Mesenchymal stem cell (in vitro differentiated cells and primary cell): Measurements from ENCODE around the gene ST7.

Experiments
- DNase-seq: peaks from one replicate; pipeline ENCODE4 v3.0.0-alpha.2; 2013
- H2AFZ ChIP-seq: one replicate; pipeline ENCODE4 v1.6.1; 2013; ENCODE audit warnings: low read depth, mild to moderate bottlenecking, control low read depth, inconsistent platforms, low read length, moderate library complexity
- H2AK5ac ChIP-seq: 2 replicates; pipeline ENCODE4 v1.6.1; 2013; ENCODE audit warnings: low read length, moderate library complexity, mild to moderate bottlenecking, inconsistent platforms; ENCODE audit not compliant: severe bottlenecking
- H2BK120ac ChIP-seq: one replicate; pipeline ENCODE4 v1.6.1; 2013; ENCODE audit warnings: low read depth, mild to moderate bottlenecking, inconsistent platforms, low read length, moderate library complexity
- H2BK12ac ChIP-seq, 2 experiments: one replicate each; pipeline ENCODE4 v1.6.1; 2013; ENCODE audit warnings: inconsistent platforms in 2 of 2, low read length in 2 of 2, mild to moderate bottlenecking in 2 of 2, moderate library complexity in 2 of 2, control low read depth in 1 of 2
- H2BK15ac ChIP-seq: one replicate; pipeline ENCODE4 v1.6.1; 2013; ENCODE audit warnings: mild to moderate bottlenecking, low read depth, inconsistent platforms; ENCODE audit not compliant: poor library complexity, severe bottlenecking
- H2BK5ac ChIP-seq: 2 replicates; pipeline ENCODE4 v1.6.1; 2013; ENCODE audit warnings: low read depth, mild to moderate bottlenecking, low read length, control low read depth, inconsistent platforms; ENCODE audit not compliant: poor library complexity, severe bottlenecking
- H3K14ac ChIP-seq, 2 experiments: one replicate each; pipeline ENCODE4 v1.6.1; 2013; ENCODE audit warnings: inconsistent platforms in 2 of 2, low read length in 2 of 2, control low read depth in 1 of 2, mild to moderate bottlenecking in 1 of 2, moderate library complexity in 1 of 2
- H3K18ac ChIP-seq, 2 experiments: one replicate each; pipeline ENCODE4 v1.6.1; 2013; ENCODE audit warnings: inconsistent platforms in 2 of 2, low read length in 2 of 2, control low read depth in 1 of 2, low read depth in 1 of 2, mild to moderate bottlenecking in 1 of 2
- H3K23ac ChIP-seq, 2 experiments: one replicate each; pipeline ENCODE4 v1.6.1; 2013; ENCODE audit warnings: inconsistent platforms in 2 of 2, low read length in 2 of 2, mild to moderate bottlenecking in 2 of 2, moderate library complexity in 2 of 2, control low read depth in 1 of 2
- H3K27ac ChIP-seq: 2 replicates; pipeline ENCODE4 v1.5.1; 2013; ENCODE audit warnings: mild to moderate bottlenecking, moderate library complexity, low read length, control low read depth, inconsistent platforms; ENCODE audit not compliant: poor library complexity, severe bottlenecking
- H3K27me3 ChIP-seq, 2 experiments: 2 replicates each; pipeline versions ENCODE4 v1.6.1 to v1.7.0; 2013; ENCODE audit warnings: low read length in 2 of 2, mild to moderate bottlenecking in 2 of 2, moderate library complexity in 2 of 2, control low read depth in 1 of 2, inconsistent platforms in 1 of 2; ENCODE audit not compliant: control insufficient read depth in 1 of 2, insufficient read depth in 1 of 2
- H3K36me3 ChIP-seq, 2 experiments: 2 replicates each; pipeline versions ENCODE4 v1.6.1 to v1.7.0; 2013; ENCODE audit warnings: low read length in 2 of 2, control low read depth in 1 of 2, inconsistent platforms in 1 of 2, low read depth in 1 of 2, mild to moderate bottlenecking in 1 of 2; ENCODE audit not compliant: insufficient read depth in 2 of 2, control insufficient read depth in 1 of 2
- H3K4ac ChIP-seq, 2 experiments: one replicate each; pipeline ENCODE4 v1.6.1; 2013; ENCODE audit warnings: inconsistent platforms in 2 of 2, low read length in 2 of 2, mild to moderate bottlenecking in 2 of 2, moderate library complexity in 2 of 2, control low read depth in 1 of 2, low read depth in 1 of 2
- H3K4me1 ChIP-seq: 2 replicates; pipeline ENCODE4 v1.6.1; 2013; ENCODE audit warnings: low read depth, low read length, control low read depth; ENCODE audit not compliant: control insufficient read depth, insufficient read depth
- H3K4me2 ChIP-seq: 2 replicates; pipeline ENCODE4 v1.6.1; 2013; ENCODE audit warnings: low read length, mild to moderate bottlenecking, inconsistent platforms; ENCODE audit not compliant: poor library complexity, severe bottlenecking
- H3K4me3 ChIP-seq, 2 experiments: 2 replicates each; pipeline versions ENCODE4 v1.5.1 to v1.7.0; 2013; ENCODE audit warnings: low read length in 2 of 2, mild to moderate bottlenecking in 2 of 2, control low read depth in 1 of 2, low read depth in 1 of 2; ENCODE audit not compliant: insufficient read depth in 1 of 2
- H3K79me1 ChIP-seq: replicated peaks from 2 replicates; pipeline ENCODE4 v1.6.1; 2013; ENCODE audit warnings: mild to moderate bottlenecking, control low read depth, low read length, inconsistent platforms; ENCODE audit not compliant: poor library complexity, severe bottlenecking
- H3K9ac ChIP-seq: 2 replicates; pipeline ENCODE4 v1.7.0; 2013; ENCODE audit warnings: mild to moderate bottlenecking, low read length, moderate library complexity
- H3K9me3 ChIP-seq: 2 replicates; pipeline ENCODE4 v1.7.0; 2013; ENCODE audit warnings: mild to moderate bottlenecking, low read length; ENCODE audit not compliant: control insufficient read depth
- H4K8ac ChIP-seq: one replicate; pipeline ENCODE4 v1.6.1; 2013; ENCODE audit warnings: inconsistent platforms, mild to moderate bottlenecking, low read length, moderate library complexity
- H4K91ac ChIP-seq: one replicate; pipeline ENCODE4 v1.6.1; 2013; ENCODE audit warnings: mild to moderate bottlenecking, low read length, inconsistent platforms
- WGBS: methylation state at CpG from one replicate; pipeline ENCODE4 v1.1.7; 2013; ENCODE audit warnings: mixed read lengths; 5-methylcytosine and 5-hydroxymethylcytosine counted together

The ST7 gene

GRCh38 chr7:117110480-117111315, 157.4 kb downstream of the ST7 start:
- Histone ChIP-seq H3K4me1 (peaks cover 1% of the 10 kb centered on the region), H3K27ac (no peak overlapping the region), H4K91ac (no peak overlapping the region), H3K23ac (no peak overlapping the region), H3K27me3 (no peaks in the 10 kb centered on the region), H3K4ac (no peak overlapping the region), H3K9ac (no peak overlapping the region), H2AFZ (no peak overlapping the region), H3K4me2 (no peak overlapping the region), H3K14ac (no peak overlapping the region), H3K36me3 (no peaks in the 10 kb centered on the region), H4K8ac (peak overlapping the region; percentile 84), H3K9me3 (no peaks in the 10 kb centered on the region), H2BK120ac (no peak overlapping the region), H2AK5ac (no peak overlapping the region), H3K79me1 (peaks cover 19% of the 10 kb centered on the region), H2BK15ac (no peak overlapping the region), H2BK12ac (no peak overlapping the region), H3K4me3 (no peak overlapping the region), H3K18ac (peak overlapping the region in 1 of 2 experiments; percentile 25), H2BK5ac (no peak overlapping the region)
- 31% methylated on average over 5 of the region's 5 CpGs for WGBS
- DNase-seq, result peak; percentile 65

- H3K27ac ChIP-seq, result no peak overlapping the region
- no peak overlapping the region for H2BK120ac ChIP-seq
- H3K14ac ChIP-seq, result no peak overlapping the region
- no peak overlapping the region for H2BK15ac ChIP-seq
- H4K8ac ChIP-seq, result no peak overlapping the region
- H2BK12ac ChIP-seq, result no peak overlapping the region
- H2AFZ ChIP-seq, result no peak overlapping the region
- no peaks in the 10 kb centered on the region for H3K27me3 ChIP-seq
- H3K4me3 ChIP-seq, result no peak overlapping the region
- no peak overlapping the region for H3K4ac ChIP-seq
- H2AK5ac ChIP-seq, result no peak overlapping the region
- H3K4me1 ChIP-seq, result peaks cover 1% of the 10 kb centered on the region
- no peak overlapping the region for H3K4me2 ChIP-seq
- H3K9me3 ChIP-seq, result no peaks in the 10 kb centered on the region
- no peaks in the 10 kb centered on the region for H3K36me3 ChIP-seq
- H3K18ac ChIP-seq, result no peak overlapping the region
- H3K23ac ChIP-seq, result no peak overlapping the region
- no CpG with 5 or more reads among the region's 1 CpG for WGBS
- no peak overlapping the region for H3K9ac ChIP-seq
- H2BK5ac ChIP-seq, result no peak overlapping the region
- DNase-seq, result no peak
- no peak overlapping the region for H4K91ac ChIP-seq
- peaks cover 20% of the 10 kb centered on the region for H3K79me1 ChIP-seq
Measured at GRCh38 chr7:117111535-117111934, 158.2 kb downstream of the ST7 start.

- H3K27me3 ChIP-seq, result no peaks in the 10 kb centered on the region
Measured at GRCh38 chr7:117112640-117113039, 159.3 kb downstream of the ST7 start.

GRCh38 chr7:117113871-117114270, 160.6 kb downstream of the ST7 start:
- H2BK5ac ChIP-seq, result no peak overlapping the region
- no peaks in the 10 kb centered on the region for H3K9me3 ChIP-seq
- no peak for DNase-seq
- H3K27me3 ChIP-seq, result no peaks in the 10 kb centered on the region
- no peak overlapping the region for H3K9ac ChIP-seq
- H3K27ac ChIP-seq, result no peak overlapping the region
- H3K14ac ChIP-seq, result no peak overlapping the region
- 95% methylated on average over 2 of the region's 4 CpGs for WGBS
- H3K4me1 ChIP-seq, result peaks cover 1% of the 10 kb centered on the region
- H2AK5ac ChIP-seq, result no peak overlapping the region
- H4K91ac ChIP-seq, result peak overlapping the region; percentile 27
- peaks cover 19% of the 10 kb centered on the region for H3K79me1 ChIP-seq
- H2BK12ac ChIP-seq, result no peak overlapping the region
- no peaks in the 10 kb centered on the region for H3K36me3 ChIP-seq
- no peak overlapping the region for H3K4ac ChIP-seq
- H3K23ac ChIP-seq, result no peak overlapping the region
- H3K18ac ChIP-seq, result no peak overlapping the region
- H2BK15ac ChIP-seq, result no peak overlapping the region
- H4K8ac ChIP-seq, result peak overlapping the region; percentile 49
- H3K4me2 ChIP-seq, result no peak overlapping the region
- no peak overlapping the region for H2BK120ac ChIP-seq
- no peak overlapping the region for H2AFZ ChIP-seq
- H3K4me3 ChIP-seq, result no peak overlapping the region

More at GRCh38 chr7:117112640-117113039, 159.3 kb downstream of the ST7 start:
- no peak overlapping the region for H3K23ac ChIP-seq
- DNase-seq, result no peak
- no peak overlapping the region for H4K91ac ChIP-seq
- no peak overlapping the region for H3K14ac ChIP-seq
- 53% methylated on average over 4 of the region's 4 CpGs for WGBS
- no peak overlapping the region for H2BK12ac ChIP-seq
- no peak overlapping the region for H2AK5ac ChIP-seq
- H3K9me3 ChIP-seq, result no peaks in the 10 kb centered on the region
- H3K4me2 ChIP-seq, result no peak overlapping the region
- H2BK15ac ChIP-seq, result no peak overlapping the region
- H2BK5ac ChIP-seq, result no peak overlapping the region
- H3K27ac ChIP-seq, result no peak overlapping the region
- H3K4me3 ChIP-seq, result no peak overlapping the region
- H2BK120ac ChIP-seq, result no peak overlapping the region
- H4K8ac ChIP-seq, result no peak overlapping the region
- no peak overlapping the region for H3K4ac ChIP-seq
- no peak overlapping the region for H2AFZ ChIP-seq
- H3K79me1 ChIP-seq, result peaks cover 19% of the 10 kb centered on the region
- H3K36me3 ChIP-seq, result no peaks in the 10 kb centered on the region
- no peak overlapping the region for H3K9ac ChIP-seq
- H3K4me1 ChIP-seq, result peaks cover 1% of the 10 kb centered on the region
- H3K18ac ChIP-seq, result no peak overlapping the region
